NCI-H446 treated with DMSO at 0.1 percent for 48 hours (cell line): ENCODE measurements around the gene SLC2A14.
"Not testable (repeated sequence)": the region's sequence is repeated elsewhere in the genome, so short reads cannot be mapped to it uniquely, and the experiment has no call there.

Experiments
- DNase-seq: peaks from one replicate; lab custom pipeline; 2025; lab: John Stamatoyannopoulos, UW

SLC2A14 gene

DNA sequence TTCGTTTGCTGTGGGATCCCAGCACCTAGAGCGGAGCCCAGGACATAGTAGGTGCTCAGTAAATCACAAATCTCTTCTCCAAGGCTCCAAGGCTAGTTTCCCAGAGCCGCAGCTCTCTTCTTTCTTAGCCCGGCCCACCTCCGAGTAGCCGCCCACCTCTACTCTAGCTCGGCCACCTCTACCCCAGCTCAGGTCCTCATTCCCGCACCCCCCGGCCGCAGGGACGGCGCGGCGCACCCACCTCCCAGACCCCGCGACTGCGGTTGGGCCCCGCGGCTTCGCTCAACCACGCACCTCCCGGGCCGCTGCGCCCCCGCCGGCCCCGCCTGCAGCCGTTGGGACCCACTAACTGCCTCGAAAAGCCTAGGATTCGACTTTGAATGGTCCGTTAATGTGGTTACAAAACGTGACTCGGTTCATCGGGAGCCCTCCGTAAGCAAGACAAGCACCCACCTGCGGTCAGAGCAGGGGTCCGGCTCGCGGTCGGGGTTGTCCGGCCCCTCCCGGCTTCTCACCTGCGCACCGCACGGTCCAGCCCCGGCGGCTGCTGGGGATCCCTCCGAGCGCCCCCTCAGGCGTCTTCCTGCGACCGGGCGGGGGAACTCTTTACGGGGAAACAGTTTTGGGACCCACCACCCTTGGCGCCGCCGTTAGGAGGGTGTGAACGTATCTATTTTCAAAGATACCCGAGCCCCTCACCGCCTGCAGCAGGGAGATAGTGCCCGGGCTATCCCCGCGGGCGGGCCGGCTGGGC, at the start of gene SLC2A14:
Gene SLC2A14, minus strand, starts transcription at position 350 of the 754 bp plus-strand sequence. CDS start 3,035 bp downstream, outside the sequence.
- DNase-seq = no peak

DNA sequence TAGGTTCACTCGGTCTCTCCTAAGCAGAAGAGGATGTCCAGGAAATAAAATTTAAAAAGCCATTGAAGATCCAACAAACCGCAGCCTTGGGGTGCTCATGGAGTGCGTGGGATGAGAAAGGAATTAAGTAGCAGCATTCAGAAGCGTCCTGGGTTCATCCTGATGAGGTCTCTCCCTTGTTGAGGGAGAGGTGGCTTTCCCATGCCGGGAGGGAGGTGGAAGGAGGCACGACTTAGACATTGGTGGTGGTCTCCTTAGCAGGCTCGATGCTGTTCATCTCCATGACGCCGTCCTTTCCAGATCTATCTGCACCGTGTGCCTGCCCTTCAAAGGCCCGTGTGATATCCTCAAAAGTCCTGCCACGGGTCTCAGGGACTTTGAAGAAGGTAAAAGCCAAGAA, 48.5 kb upstream of the SLC2A14 start:
- not testable (repeated sequence) for DNase-seq

DNA sequence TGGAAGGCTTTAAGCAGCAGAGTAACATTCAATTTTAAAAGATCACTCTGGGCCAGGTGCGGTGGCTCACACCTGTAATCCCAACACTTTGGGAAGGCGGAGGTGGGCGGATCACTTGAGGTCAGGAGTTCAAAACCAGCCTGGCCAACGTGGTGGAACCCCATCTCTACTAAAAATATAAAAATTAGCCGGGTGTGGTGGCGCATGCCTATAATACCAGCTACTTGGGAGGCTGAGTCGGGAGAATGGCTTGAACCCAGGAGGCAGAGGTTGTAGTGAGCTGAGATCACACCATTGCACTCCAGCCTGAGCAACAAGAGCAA, 45.5 kb upstream of the SLC2A14 start:
- DNase-seq = not testable (repeated sequence)

DNA sequence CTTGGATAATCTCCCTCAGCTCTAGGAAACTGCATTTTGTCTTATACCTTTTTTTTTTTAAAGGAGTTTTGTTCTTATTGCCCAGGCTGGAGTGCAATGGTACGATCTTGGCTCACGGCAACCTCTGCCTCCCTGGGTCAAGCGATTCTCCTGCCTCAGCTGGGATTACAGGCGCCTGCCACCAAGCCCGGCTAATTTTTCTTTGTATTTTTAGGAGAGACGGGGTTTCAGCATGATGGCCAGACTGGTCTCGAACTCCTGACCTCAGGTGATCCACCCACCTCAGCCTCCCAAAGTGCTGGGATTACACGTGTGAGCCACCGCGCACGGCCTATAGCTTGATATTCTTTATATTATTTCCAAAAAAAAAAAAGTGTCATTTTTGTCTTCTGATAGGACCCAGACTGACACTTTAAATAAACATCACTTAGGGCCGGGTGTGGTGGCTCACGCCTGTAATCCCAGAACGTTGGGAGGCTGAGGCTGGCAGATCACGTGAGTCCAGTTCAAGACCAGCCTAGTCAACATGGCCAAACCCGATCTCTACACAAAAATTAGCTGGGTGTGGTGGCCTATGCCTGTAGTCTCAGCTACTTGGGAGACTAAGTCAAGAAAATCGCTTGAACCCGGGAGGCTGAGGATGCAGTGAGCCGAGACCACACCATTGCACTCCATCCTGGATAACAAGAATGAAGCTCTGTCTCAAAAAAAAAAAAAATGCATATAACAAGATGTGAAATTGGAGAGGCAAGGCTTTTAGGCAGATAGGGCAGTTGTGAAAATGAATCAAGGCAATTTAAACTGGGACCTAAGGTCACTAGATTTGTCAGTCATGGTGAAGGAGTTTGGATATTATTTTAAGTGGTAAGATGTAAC, 44.9 kb upstream of the SLC2A14 start:
- DNase-seq = no peak

DNA sequence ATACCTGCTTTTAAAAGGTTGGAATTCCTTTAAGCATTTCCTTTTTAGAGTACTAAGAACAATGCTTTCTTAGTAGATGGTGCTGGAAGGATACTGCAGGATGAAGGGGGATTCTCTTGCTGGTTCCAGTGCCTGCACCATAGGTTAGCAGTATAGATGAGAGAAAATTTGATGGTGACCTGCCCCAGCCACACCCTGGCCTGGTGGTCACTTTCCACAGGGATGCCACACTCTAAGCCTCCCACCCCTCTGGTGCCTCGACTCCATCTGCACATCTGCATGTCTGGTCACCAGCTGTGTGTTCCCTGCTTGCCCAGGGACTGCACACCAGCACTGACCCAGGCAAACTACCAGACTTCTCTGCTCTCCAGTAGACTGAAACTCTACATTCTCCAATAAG, 44.2 kb upstream of the SLC2A14 start:
- no peak for DNase-seq

DNA sequence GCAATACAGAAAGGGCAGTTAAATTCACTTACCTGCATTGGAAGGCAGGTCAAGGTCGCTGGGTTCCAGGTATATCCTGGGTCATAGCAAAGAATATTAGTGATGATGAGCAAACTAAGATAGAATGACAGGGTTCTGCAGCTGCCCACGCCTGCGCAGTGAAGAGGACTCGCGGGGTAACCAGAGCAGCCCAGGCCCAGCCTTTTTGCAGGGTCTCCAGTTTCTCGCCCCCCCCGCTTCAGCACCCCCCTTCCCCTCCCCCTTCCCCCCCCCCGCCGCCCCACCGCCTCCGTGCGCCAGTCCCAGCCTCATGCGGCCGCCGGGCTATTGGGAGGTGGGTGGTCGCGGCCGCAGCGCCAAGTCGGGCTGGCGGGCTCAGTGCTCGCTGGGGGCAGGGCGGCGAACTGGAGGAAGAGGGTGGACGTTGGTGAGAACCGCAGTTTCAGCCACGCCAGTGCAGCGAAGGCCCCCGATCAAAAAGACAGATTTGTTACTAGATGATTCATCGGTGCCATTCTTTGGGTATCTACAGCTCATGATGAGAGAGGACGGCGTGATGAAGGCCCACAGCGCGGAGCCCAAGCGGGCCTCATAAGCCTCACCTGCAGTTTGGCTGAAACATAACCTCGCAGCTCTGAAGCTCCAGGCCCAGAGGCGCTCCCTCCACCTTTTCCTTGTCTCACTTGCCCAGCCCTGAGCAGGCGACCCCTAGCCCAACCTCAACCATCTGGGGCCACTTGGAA, 43.1 kb upstream of the SLC2A14 start:
- no peak for DNase-seq

DNA sequence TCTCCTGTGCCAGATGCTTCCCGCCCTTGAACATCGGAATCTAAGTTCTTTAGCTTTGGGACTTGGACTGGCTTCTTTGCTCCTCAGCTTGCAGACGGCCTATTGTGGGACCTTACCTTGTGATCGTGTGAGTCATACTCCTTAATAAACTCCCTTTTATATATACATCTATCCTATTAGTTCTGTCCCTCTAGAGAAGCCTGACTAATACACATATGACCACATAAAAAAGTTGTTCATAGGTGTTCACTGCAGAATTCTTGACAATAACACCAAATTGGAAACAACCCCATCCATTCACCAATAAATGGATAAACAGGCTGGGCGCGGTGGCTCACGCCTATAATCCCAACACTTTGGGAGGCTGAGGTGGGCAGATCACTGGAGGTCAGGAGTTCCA, 37.4 kb upstream of the SLC2A14 start:
- DNase-seq = not testable (repeated sequence)

DNA sequence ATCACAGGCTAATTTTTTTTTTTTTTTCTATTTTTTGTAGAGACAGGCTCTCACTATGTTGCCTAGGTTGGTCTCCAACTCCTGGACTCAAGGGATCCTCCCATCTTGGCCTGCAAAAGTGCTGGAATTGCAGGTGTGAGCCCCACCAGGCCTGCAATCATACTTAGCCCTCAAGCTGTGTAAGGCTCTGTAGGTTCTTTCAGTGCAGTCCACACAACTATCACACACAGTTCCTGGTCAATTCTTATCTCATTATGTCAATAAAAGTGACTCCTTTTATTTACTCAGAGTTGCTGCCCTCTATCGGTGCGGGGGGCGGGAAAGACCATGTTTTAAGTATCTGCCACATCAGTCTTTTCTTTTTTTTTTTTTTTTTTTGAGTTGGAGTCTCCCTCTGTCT, 34.3 kb upstream of the SLC2A14 start:
- no peak for DNase-seq

DNA sequence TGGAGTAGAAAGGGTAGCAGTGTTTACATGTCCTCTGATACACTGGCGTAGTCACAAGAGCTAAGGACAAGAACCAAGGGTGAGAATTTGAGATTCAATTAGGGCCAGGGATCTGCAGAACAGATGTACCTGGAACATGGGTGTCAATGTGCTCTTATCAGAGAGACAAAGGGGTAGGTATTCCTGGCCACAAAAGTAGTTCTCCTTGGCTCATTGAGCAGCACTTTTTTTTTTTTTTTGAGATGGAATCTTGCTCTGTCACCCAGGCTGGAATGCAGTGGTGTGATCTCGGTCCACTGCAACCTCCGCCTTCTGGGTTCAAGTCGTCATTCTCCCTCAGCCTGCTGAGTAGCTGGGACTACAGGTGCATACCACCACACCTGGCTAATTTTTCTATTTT, 33.6 kb upstream of the SLC2A14 start:
- not testable (repeated sequence) for DNase-seq

DNA sequence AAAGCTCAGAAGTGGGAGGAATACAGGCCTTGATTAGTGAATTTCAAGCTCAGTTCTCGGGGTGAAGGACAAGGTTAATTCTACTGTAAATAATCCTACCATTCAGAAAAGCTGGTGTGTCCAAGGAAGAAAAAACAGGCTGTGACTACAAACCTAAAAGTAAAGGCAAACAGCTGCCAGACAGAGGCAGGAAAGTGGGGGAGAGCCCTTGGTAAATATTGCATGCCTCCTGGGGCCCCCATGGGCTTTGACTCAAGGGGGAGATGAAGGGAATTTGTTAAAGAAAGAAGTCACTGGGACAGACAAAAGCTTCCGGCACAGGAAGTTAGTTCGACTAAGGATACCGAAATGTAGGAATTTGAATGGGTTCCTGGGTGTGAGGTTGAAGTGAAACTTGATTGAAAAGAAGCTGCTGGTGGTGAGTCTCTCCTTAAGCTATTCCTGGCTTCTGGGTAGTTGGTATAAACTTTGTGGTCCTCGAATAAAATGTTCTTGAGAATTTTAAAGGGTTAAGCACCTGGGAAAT, 32.9 kb upstream of the SLC2A14 start:
- not testable (repeated sequence) for DNase-seq

DNA sequence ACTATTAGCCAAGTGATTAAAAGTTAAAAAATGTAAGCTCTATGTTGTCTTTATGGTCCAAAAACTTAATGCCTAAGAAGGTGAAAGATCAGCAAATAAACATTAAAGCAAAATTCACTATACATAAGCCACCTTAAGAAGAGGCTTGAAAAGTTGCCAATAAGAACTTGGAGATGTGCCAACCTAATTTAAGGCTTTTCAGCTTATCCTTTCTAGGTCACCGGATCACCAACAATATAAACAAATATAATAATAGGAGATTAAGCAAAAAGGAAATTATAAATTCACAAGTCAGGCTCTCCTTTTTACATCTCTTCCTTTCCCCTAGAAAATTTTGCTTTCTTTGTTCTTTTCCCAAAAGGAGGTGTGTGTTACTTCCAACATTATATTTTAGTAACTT, 32.4 kb upstream of the SLC2A14 start:
- DNase-seq = no peak

DNA sequence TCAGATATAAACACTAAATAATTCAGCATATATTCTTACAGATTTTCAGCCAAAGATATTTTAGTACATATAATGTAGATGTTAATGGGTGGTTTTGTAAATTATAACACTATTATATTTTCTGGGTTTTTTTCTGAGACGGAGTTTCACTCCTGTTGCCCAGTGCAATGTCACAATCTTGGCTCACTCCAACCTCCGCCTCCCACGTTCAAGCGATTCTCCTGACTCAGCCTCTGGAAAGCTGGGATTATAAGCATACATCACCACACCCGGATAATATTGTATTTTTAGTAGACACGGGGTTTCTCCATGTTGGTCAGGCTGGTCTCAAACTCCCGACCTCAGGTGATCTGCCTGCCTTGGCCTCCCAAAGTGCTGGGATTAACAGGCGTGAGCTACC, 29.7 kb upstream of the SLC2A14 start:
- DNase-seq = not testable (repeated sequence)

DNA sequence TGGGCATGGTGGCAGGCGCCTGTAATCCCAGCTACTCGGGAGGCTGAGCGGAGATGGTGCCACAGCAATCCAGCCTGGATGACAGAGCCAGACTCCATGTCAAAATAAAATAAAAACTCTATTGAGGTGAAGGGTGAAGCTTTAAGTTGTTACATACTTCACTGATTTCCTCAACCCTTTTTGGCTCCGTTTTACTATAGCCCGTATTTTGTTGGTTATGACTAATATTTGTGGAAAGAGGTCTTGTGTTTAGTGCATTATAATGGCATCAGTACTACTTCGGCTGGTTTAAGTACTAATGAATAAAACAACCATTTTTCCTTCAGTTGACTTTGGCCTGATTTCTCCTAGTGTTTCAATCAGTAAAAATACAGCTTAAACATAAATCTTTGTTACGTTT, 27.0 kb upstream of the SLC2A14 start:
- DNase-seq = no peak

DNA sequence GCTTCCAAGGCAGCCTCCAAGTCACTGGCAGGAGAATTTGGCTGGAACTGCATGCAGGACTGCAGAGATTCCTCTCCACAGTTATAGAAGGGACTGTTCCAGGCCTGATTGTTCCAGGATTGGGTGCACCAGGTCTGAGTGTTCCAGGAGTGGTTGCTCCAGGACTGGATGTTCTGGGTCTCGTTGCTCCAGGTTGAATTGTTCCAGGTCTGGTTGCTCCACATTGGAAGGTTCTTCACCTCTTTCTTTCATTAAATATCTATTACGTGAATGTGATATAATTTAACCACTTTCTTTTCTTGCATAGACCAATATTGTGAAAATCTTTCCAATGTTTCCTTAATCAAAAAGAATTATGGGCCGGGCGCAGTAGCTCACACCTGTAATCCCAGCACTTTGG, 24.0 kb upstream of the SLC2A14 start:
- not testable (repeated sequence) for DNase-seq

DNA sequence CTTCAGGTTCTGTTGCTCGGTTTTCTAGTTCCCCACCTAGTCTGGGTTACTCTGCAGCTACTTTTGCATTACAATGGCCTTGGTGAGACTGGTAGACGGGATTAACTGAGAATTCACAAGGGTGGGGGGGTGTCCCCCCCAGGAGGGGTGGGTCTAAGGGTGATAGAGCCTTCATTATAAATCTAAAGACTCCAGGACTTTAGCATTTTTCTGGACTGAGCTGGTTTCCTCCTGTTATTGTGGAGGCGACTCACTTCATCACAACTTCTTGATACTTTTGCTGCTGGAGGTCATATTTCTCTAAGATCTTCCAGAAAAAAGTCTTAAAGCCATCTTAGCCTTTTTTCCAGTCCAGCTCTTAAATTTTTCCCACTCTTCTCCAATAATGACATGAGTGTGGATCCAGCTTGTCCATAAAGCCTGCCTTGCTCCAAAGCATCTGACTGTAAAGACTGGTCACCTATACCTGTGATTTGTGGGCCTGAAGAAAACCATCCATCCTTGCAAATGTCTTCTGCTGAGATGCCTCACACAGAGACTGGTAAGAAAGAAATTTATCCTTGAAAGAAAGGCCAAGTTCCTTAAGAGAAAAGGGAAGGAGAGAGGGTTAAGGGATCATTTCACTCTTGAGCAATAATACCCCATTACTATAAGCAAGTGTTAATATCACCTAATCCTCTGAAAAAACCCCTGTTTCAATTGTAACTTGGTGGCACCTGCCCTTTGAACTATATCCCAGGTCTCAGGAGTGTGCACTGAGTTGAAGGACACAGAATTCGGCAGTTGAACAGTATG, 19.7 kb upstream of the SLC2A14 start:
- no peak for DNase-seq

DNA sequence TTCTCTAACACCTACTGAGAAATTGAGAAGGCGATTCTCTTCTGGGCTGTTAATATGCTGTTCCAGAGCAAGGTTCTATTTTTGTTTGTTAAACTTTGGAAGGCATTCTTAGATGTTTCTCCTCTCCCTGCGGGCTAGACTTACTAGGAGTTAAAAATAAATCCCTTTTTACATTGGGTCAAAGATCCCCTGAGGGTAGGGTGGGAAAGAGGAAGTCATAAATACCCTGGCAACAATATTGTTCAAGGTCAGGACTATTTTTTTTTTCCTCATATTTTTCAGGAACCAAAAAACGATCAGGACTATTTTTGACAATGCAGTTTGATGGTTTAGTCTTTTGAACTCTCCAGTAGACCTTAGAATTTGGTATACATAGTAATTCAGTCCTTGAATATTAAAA, 12.0 kb upstream of the SLC2A14 start:
- DNase-seq = no peak

DNA sequence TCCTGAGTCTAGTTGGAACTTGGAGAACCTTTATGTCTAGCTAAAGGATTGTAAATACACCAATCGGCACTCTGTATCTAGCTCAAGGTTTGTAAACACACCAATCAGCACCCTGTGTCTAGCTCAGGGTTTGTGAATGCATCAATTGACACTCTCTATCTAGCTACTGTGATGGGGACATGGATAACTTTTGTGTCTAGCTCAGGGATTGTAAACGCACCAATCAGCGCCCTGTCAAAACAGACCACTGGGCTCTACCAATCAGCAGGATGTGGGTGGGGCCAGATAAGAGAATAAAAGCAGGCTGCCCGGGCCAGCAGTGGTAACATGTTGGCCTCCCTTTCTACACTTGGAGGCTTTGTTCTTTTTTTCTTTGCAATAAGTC, 9.0 kb upstream of the SLC2A14 start:
- not testable (repeated sequence) for DNase-seq

DNA sequence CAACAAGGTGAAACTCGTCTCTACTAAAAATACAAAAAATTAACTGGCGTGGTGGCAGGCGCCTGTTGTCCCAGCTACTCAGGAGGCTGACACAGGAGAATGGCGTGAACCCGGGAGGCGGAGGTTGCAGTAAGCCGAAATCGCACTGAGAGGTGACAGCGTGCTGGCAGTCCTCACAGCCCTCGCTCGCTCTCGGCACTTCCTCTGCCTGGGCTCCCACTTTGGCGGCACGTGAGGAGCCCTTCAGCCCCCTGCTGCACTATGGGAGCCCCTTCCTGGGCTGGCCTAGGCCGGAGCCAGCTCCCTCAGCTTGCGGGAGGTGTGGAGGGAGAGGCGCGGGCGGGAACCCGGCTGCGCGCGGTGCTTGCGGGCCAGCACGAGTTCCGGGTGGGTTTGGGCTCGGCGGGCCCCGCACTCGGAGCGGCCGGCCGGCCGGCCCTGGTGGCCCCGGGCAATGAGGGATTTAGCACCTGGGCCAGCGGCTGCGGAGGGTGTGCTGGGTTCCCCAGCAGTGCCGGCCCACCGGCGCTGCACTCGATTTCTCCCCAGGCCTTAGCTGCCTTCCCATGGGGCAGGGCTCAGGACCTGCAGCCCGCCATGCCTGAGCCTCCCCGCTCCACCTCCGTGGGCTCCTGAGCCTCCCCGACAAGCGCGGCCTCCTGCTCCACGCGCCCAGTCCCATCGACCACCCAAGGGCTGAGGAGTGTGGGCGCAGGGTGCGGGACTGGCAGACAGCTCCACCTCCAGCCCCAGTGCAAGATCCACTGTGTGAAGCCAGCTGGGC, 8.4 kb upstream of the SLC2A14 start:
- not testable (repeated sequence) for DNase-seq

DNA sequence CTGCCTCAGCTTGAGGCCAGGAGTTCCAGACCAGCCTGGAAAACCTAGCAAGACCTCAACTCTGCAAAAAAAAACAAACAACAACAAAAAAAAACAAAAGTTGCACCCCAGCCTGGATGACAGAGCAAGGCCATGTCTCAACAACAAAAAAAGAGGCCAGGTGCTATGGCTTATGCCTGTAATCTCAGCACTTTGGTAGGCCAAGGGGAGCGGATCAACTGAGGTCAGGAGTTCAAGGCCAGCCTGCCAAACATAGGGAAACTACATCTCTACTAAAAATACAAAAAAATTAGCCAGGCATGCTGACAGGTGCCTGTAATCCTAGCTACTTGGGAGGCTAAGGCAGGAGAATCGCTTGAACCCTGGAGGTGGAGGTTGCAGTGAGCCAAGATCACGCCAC, 6.5 kb upstream of the SLC2A14 start:
- DNase-seq = no peak

DNA sequence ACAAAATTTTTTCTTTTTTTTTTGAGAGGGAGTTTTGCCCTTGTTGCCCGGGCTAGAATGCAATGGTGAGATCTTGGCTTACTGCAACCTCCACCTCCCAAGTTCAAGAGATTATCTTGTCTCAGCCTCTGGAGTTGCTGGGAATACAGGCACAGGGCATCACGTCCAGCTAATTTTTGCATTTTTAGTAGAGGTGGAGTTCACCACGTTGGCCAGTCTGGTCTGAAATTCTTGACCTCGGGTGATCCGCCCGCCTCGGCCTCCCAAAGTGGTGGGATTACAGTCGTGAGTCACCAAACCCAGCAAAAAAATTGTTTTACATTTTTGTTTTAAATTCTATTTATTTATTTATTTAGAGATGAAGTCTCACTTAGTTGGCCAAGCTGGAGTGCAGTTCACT, 4.7 kb upstream of the SLC2A14 start:
- DNase-seq = no peak

DNA sequence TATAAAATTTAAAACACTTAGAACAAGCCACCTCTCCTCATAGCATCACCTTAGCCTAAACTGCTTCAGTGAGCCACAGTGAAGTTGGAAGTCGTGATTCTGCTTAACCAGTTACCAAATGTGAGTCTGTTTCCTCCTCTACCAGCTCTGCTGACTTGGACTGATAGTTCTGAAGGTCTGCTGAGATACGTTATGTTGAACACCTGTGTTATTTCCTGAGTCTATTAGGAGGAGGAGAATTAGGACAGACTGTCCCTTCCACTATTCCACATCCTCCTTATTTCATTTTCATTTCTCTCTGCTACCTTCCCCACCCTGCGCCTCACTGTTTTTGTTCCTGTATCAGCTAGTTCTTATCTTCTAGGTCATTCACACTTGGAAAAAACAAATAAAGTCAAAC, 2.4 kb downstream of the SLC2A14 start:
- DNase-seq = no peak
